AG09309 (cell line): Measurements from ENCODE around the gene NKX6-2.
"Not testable (repeated sequence)": the region's sequence is repeated elsewhere in the genome, so short reads cannot be mapped to it uniquely, and the experiment has no call there.

ENCODE experiments used
- DNase-seq: peaks from one replicate; pipeline ENCODE4 v3.0.0-alpha.2; 2010; ENCODE audit warnings: low read depth
- H3K4me3 ChIP-seq: 2 replicates; pipeline ENCODE4 v1.5.1; 2011; ENCODE audit warnings: mild to moderate bottlenecking, low read depth, low read length, moderate library complexity; ENCODE audit not compliant: control insufficient read depth
- TF ChIP-seq, protein P1 (sequence below): IDR thresholded peaks from 2 replicates; pipeline ENCODE4 v1.5.1; 2011; ENCODE audit warnings: mild to moderate bottlenecking, low read depth, low read length, inconsistent platforms; ENCODE audit not compliant: insufficient read depth, control insufficient read depth; ENCODE audit errors: missing control alignments

Gene NKX6-2

DNA sequence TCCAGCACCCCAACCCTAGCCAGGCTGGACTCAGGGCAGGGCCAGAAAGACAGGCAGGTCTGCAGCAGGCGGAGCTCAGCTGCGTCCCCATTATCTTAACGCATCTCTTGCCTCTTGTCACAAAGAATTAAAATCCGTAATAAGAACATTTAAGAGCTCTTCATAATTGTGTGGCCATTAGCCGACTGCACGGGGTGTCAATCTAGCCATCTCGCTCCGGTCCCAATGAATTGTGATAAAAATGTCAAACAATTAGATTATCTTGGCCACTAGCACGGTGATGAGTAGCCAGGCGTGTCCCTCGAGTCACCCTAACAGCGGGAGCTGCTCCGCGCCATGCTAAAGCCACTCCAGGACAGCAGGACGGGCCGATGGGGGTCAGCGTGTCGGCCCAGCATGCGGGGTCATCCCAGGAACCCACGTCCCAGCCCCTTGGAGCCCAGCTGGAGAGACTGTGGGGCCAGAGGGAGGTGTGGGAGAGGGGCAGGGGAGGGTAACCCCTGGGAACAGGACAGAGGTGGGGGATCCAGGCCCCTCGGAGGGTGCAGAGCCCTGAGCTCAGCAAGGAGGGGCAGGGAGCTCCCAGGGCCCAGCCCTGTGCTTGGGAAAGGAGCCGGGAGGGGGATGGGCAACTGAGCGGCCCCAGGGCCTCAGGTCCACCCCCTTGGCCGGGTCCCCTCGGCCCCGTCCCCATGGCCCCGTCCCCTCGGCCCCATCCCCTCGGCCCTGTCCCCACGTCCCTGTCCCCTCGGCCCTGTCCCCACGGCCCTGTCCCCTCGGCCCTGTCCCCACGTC is 17.7 kb upstream of the NKX6-2 start:
- TF ChIP-seq, protein P1, sequence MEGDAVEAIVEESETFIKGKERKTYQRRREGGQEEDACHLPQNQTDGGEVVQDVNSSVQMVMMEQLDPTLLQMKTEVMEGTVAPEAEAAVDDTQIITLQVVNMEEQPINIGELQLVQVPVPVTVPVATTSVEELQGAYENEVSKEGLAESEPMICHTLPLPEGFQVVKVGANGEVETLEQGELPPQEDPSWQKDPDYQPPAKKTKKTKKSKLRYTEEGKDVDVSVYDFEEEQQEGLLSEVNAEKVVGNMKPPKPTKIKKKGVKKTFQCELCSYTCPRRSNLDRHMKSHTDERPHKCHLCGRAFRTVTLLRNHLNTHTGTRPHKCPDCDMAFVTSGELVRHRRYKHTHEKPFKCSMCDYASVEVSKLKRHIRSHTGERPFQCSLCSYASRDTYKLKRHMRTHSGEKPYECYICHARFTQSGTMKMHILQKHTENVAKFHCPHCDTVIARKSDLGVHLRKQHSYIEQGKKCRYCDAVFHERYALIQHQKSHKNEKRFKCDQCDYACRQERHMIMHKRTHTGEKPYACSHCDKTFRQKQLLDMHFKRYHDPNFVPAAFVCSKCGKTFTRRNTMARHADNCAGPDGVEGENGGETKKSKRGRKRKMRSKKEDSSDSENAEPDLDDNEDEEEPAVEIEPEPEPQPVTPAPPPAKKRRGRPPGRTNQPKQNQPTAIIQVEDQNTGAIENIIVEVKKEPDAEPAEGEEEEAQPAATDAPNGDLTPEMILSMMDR: no peak
- DNase-seq: no peak
- H3K4me3 ChIP-seq: no peak overlapping the region

DNA sequence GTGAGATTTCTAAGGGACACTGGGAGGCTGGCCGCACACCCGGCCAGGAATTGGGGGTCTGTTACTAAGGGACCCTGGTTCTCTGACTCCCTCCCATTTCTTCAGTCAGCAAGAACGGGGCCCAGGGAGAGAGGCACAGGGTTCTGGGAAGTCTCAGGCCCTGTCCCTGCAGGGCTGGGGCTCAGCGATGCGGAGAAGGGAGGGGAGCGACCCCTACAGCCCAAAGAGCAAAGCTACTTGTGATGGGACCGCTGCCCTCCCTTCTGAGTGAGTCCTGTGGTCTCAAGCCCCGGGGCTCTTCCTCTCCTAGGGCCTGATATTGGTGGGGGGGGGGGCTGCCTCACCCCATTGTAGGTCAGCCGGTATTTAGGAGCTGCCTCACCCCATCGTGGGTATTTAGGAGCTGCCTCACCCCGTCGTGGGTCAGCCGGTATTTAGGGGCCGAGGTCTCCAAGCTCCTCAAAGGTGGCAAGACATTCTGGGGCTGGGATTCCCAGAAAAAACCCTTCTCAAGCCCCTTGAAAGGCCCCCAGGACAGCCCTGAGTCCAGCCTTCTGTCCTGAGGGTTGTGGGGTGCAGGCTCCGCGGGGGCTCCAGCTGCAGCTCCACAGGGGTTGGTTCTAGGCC is 16.9 kb upstream of the NKX6-2 start:
- no peak for DNase-seq
- TF ChIP-seq, protein P1: no peak
- no peak overlapping the region for H3K4me3 ChIP-seq

DNA sequence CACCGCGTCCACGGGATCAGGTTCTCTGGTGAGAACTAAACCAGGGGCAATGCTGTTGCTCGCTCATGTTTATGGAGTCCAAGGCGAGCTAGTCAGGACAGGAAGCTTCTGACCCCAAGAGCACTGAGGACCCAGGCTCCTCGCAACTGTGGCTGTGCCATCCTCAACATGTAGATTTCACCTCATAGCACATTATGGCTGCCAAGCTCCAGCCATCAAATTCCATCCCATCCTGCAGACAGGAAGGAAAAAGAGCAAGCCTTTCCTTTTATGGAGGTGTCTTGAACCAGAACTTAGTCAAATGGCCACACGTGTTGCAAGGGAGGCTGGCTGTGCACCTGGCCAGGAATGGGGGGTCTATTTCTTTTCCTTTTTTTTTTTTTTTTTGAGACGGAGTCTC is 16.1 kb upstream of the NKX6-2 start:
- DNase-seq: no peak
- no peak overlapping the region for H3K4me3 ChIP-seq
- TF ChIP-seq, protein P1: no peak

DNA sequence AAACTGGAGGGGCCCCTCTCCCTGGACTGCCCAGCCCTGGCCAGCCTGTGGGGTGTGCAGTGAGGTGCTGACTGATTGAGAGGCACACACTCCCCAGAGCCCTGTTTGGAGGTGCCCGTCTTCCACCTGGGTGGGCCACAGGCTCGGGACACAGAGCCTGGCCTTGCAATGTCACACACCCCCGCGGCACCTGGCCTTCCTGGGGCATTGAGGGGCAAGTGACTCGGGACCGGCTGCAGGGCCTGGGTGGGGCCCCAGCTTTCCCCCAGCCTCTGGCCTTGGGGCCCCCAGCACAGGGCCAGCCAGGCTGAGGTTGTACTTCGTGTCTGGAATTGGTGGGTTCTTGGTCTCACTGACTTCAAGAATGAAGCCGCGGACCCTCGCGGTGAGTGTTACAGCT is 13.9 kb upstream of the NKX6-2 start:
- TF ChIP-seq, protein P1: no peak
- DNase-seq: no peak

DNA sequence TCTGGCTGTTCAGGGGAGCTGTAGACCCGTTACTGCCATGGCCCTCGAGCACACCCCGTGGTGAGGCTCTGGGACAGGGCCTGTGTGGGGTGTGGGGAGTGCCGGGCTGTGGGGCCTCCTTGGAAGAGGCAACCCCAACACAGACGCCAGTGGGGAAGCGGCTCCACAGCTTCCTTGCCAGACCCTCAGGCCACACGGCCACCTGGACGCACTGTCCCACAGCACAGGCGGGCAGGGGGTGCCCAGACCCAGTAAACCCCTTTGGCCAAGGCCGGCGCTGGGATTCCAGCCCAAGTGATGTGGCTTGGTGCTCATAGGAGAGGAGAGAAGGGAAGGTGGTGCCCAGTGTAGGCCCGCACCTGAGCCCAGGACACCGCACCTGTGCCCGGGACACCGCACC is 12.9 kb upstream of the NKX6-2 start:
- no peak overlapping the region for H3K4me3 ChIP-seq
- TF ChIP-seq, protein P1: no peak
- DNase-seq: no peak

More for the DNA sequence above, 13.9 kb upstream of the NKX6-2 start:
- H3K4me3 ChIP-seq: no peak overlapping the region

DNA sequence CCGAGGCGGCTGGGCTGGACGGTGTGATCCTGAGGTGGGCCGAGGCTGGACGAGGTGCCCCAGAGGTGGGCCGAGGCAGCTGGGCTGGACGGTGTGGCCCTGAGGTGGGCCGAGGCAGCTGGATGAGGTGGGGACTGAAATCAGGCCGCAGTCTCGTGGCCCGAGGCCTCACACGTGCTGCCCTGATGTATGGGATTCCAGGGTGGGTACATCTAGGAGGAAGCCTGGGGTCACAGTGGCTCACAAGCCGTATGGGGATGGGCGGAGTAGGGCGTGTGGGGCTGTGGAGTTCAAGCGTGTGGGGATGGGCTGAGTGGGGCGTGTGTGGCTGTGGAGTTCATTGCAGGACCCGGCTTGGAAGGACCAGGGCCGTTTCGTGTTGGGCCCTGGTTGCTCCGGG is 12.5 kb upstream of the NKX6-2 start:
- DNase-seq: no peak
- H3K4me3 ChIP-seq: no peak overlapping the region
- TF ChIP-seq, protein P1: no peak

DNA sequence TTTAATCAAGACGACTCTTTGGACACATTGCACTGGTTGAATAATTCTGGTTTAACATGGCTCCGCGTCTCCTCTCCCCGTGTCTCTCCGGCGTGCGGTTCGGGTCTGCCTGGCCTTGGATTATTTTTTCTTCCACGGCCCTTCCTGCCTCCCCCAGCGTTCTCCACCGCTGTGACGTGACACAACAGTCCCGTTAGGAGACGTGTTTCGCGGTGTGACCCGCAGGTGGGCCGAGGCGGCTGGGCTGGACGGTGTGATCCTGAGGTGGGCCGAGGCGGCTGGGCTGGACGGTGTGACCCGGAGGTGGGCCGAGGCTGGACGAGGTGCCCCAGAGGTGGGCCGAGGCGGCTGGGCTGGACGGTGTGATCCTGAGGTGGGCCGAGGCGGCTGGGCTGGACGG is 12.0 kb upstream of the NKX6-2 start:
- not testable (repeated sequence) for H3K4me3 ChIP-seq, DNase-seq
